Endothelial cell of umbilical vein (primary cell): ENCODE measurements around the gene ADAMTS6. TPM values are rescaled to one million over a fixed set of nuclear protein-coding genes. Genes with fewer than 3 reads are reported as not detected.

ENCODE experiments used
- BruUV-seq: library from RNA; stranded (reverse); fragments of 400-500 nt; replicated peaks from 2 replicates; lab custom pipeline; 2021; lab: Mats Ljungman, UMichigan
- CTCF ChIA-PET: fragments of 300-600, 350-600 bp; sonication (Branson Sonifier 250); formaldehyde crosslinking; loops from one replicate; lab custom pipeline; 2021; ENCODE audit warnings: antibody characterized with exemption, inconsistent platforms; lab: Charles Lee
- POLR2A ChIA-PET: fragments of 300-600, 350-600 bp; sonication (Branson Sonifier 250); formaldehyde crosslinking; loops from one replicate; lab custom pipeline; 2021; ENCODE audit warnings: antibody characterized with exemption, inconsistent platforms; lab: Charles Lee
- DNase-seq: peaks from one replicate; pipeline ENCODE4 v3.0.0-alpha.2; 2011; ENCODE audit warnings: low read depth, low spot score
- FAIRE-seq: peaks from 2 replicates; lab custom pipeline; 2011; peaks lifted over from hg19 to GRCh38; lab: Jason Lieb, UNC
- H2AFZ ChIP-seq: 2 replicates; pipeline ENCODE4 v1.6.0; 2012; ENCODE audit warnings: low read depth, low read length, control low read depth, inconsistent platforms
- H3K27ac ChIP-seq: 2 replicates; pipeline ENCODE4 v1.5.1; 2011; ENCODE audit warnings: low read depth, mild to moderate bottlenecking, control low read depth, low read length, moderate library complexity; ENCODE audit not compliant: insufficient read depth
- H3K27me3 ChIP-seq, 2 experiments: 2 replicates each; pipeline versions ENCODE4 v1.6.0 to v1.6.1; 2011; ENCODE audit warnings: low read length in 2 of 2, mixed read lengths in 1 of 2; ENCODE audit not compliant: control insufficient read depth in 2 of 2, insufficient read depth in 2 of 2
- H3K36me3 ChIP-seq, 2 experiments: 2 replicates in 1 of 2; 3 replicates in 1 of 2; pipeline ENCODE4 v1.5.1; 2011; ENCODE audit warnings: low read length in 2 of 2, mild to moderate bottlenecking in 1 of 2, moderate library complexity in 1 of 2; ENCODE audit not compliant: control insufficient read depth in 2 of 2, insufficient read depth in 2 of 2; ENCODE audit errors: extremely low read depth in 1 of 2
- H3K4me1 ChIP-seq: 3 replicates; pipeline ENCODE4 v1.5.1; 2011; ENCODE audit warnings: mild to moderate bottlenecking, low read length; ENCODE audit not compliant: control insufficient read depth, insufficient read depth; ENCODE audit errors: extremely low read depth
- H3K4me2 ChIP-seq: 2 replicates; pipeline ENCODE4 v1.6.1; 2011; ENCODE audit warnings: low read length, control low read depth, mixed read lengths; ENCODE audit not compliant: insufficient read depth
- H3K4me3 ChIP-seq, 3 experiments: fragments of 200-600 bp in 1 of 3; sonication (generic), shearing (Covaris generic) in 1 of 3; replicated peaks in 1 of 3; 2 replicates each; pipeline ENCODE4 v1.5.1; 2011 to 2016; ENCODE audit warnings: control low read depth in 3 of 3, low read length in 3 of 3, mild to moderate bottlenecking in 2 of 3, inconsistent platforms in 1 of 3, low read depth in 1 of 3, moderate library complexity in 1 of 3; ENCODE audit not compliant: insufficient read depth in 1 of 3
- H3K79me2 ChIP-seq: 2 replicates; pipeline ENCODE4 v1.6.0; 2012; ENCODE audit warnings: low read length, inconsistent platforms; ENCODE audit not compliant: control insufficient read depth, insufficient read depth
- H3K9ac ChIP-seq: replicated peaks from 2 replicates; pipeline ENCODE3; 2011; ENCODE audit warnings: low read length, control low read depth; ENCODE audit not compliant: insufficient read depth; ENCODE audit errors: extremely low read depth
- H3K9me1 ChIP-seq: replicated peaks from 3 replicates; pipeline ENCODE4 v1.6.0; 2011; ENCODE audit warnings: mild to moderate bottlenecking, low read length; ENCODE audit not compliant: control insufficient read depth, insufficient read depth; ENCODE audit errors: extremely low read depth
- H3K9me3 ChIP-seq: replicated peaks from 2 replicates; pipeline ENCODE4 v1.5.1; 2012; ENCODE audit warnings: low read length, inconsistent platforms; ENCODE audit not compliant: control insufficient read depth, insufficient read depth
- H4K20me1 ChIP-seq: replicated peaks from 2 replicates; pipeline ENCODE3; 2011; ENCODE audit warnings: mild to moderate bottlenecking, low read length; ENCODE audit not compliant: control insufficient read depth, insufficient read depth; ENCODE audit errors: extremely low read depth
- CTCF ChIP-seq, 2 donors: IDR thresholded peaks; 1 replicate in 1 of 2; 2 replicates in 1 of 2; pipeline ENCODE4 v1.5.1; 2011; ENCODE audit warnings: low read length in 2 of 2, mild to moderate bottlenecking in 2 of 2, moderate library complexity in 2 of 2, control low read depth in 1 of 2, inconsistent platforms in 1 of 2, low read depth in 1 of 2; ENCODE audit not compliant: insufficient read depth in 1 of 2; ENCODE audit errors: extremely low read depth in 1 of 2
- GATA2 ChIP-seq: IDR thresholded peaks from 2 replicates; pipeline ENCODE4 v1.7.0; 2011; ENCODE audit warnings: low read depth, mild to moderate bottlenecking, moderate library complexity, mixed read lengths, low read length; ENCODE audit not compliant: insufficient read length, insufficient read depth
- JUN ChIP-seq: IDR thresholded peaks from 2 replicates; pipeline ENCODE4 v1.6.1; 2011; ENCODE audit warnings: borderline replicate concordance, low read depth; ENCODE audit not compliant: insufficient read length, insufficient read depth
- MAX ChIP-seq: IDR thresholded peaks from 2 replicates; pipeline ENCODE4 v1.6.1; 2011; ENCODE audit not compliant: insufficient read depth, insufficient read length
- MYC ChIP-seq: IDR thresholded peaks from one replicate; pipeline ENCODE4 v1.6.1; 2011; ENCODE audit warnings: mild to moderate bottlenecking, low read depth, low read length
- POLR2A ChIP-seq: IDR thresholded peaks from 2 replicates; pipeline ENCODE4 v1.6.1; 2012; ENCODE audit warnings: low read depth, mild to moderate bottlenecking, control low read depth, low read length
- POLR2AphosphoS5 ChIP-seq: IDR thresholded peaks from 2 replicates; pipeline ENCODE4 v1.6.1; 2012; ENCODE audit warnings: low read depth, mild to moderate bottlenecking, control low read depth, low read length, moderate library complexity; ENCODE audit not compliant: insufficient read depth
- dilution Hi-C: fragments of 300-500 bp; cut with MboI; formaldehyde crosslinking; loops from one replicate; pipeline ENCODE4 v1.15.0; 2019; ENCODE audit warnings: low sequenced_read_pairs; ENCODE audit not compliant: extremely low pct_ligation_motif_present
- intact Hi-C: fragments of 100-400 bp; cut with micrococcal nuclease; formaldehyde crosslinking; loops from one replicate; pipeline ENCODE4 v1.10.0; 2022
- polyA plus RNA-seq, 4 experiments: library from polyadenylated mRNA; depleted of rRNA in 3 of 4; stranded (reverse) in 3 of 4; unstranded in 1 of 4; fragments of >200 nt; gene quantifications; 2 replicates each; pipeline versions ENCODE4 v1.2.1 to v1.2.3, GENCODE V29; 2011 to 2012; ENCODE audit warnings: missing spikeins in 1 of 4
- total RNA-seq: library from RNA; stranded (reverse); gene quantifications from 2 replicates; pipeline ENCODE4 v1.2.3, GENCODE V29; 2021

Gene ADAMTS6
- total and polyA plus RNA-seq, 2 donors (not counting 3 experiments of a cell fraction or from before 2014, with no cell fraction given): 20.4 to 43.4 TPM

GRCh38 chr5:65144136-65144871 is 337.4 kb downstream of the ADAMTS6 start:
- dilution Hi-C loops: no loop called here
- Histone ChIP-seq H3K27ac (no peak overlapping the region), H3K4me2 (no peak overlapping the region), H4K20me1 (no peaks in the 10 kb centered on the region), H3K27me3 (no peaks in the 10 kb centered on the region), H3K79me2 (no peaks in the 10 kb centered on the region), H2AFZ (no peak overlapping the region), H3K9me1 (no peaks in the 10 kb centered on the region), H3K4me3 (no peak overlapping the region), H3K4me1 (peaks cover 30% of the 10 kb centered on the region), H3K9ac (no peak overlapping the region), H3K36me3 (no peaks in the 10 kb centered on the region), H3K9me3 (no peaks in the 10 kb centered on the region)
- DNase-seq: no peak
- no TSS peak for BruUV-seq
- FAIRE-seq: no peak
- ChIA-PET POLR2A (no interaction called here), CTCF (no interaction called here)
- TF ChIP-seq POLR2A (no peak), POLR2AphosphoS5 (no peak), MAX (no peak), GATA2 (no peak), JUN (no peak), MYC (no peak), CTCF (IDR thresholded peaks at IDR 0.05; ENCODE audit: extremely low read depth in 1 of 2, insufficient read depth in 1 of 2, low read depth in 1 of 2, low read length in 2 of 2) (no peak)
- intact Hi-C loops: no loop called here
